Stimulated activated naive CD4-positive, alpha-beta T cell (primary cell): ENCODE data around the gene SLC8A3.

ENCODE experiments used
- DNase-seq, 6 experiments: peaks; one replicate each; lab custom pipeline; 2025; lab: John Stamatoyannopoulos, UW

Gene SLC8A3

GRCh38 chr14:70022771-70023445, 165.8 kb downstream of the SLC8A3 start:
- no peak for DNase-seq

- DNase-seq = no peak
These were observed 167.1 kb downstream of the SLC8A3 start for GRCh38 chr14:70021548-70022220.

GRCh38 chr14:70020352-70021170, 168.2 kb downstream of the SLC8A3 start:
- no peak for DNase-seq

- no peak for DNase-seq
These were observed 169.1 kb downstream of the SLC8A3 start for GRCh38 chr14:70019695-70020094.

- DNase-seq = no peak
These were observed 170.0 kb downstream of the SLC8A3 start for GRCh38 chr14:70018713-70019211.

- DNase-seq = no peak
These were observed 170.5 kb downstream of the SLC8A3 start for GRCh38 chr14:70018230-70018629.

GRCh38 chr14:70014406-70015095, 174.2 kb downstream of the SLC8A3 start:
- DNase-seq = no peak

- no peak for DNase-seq
These were observed 175.4 kb downstream of the SLC8A3 start for GRCh38 chr14:70013271-70013873.

- DNase-seq = no peak
These were observed 177.0 kb downstream of the SLC8A3 start for GRCh38 chr14:70011708-70012107.

GRCh38 chr14:70011098-70011497, 177.7 kb downstream of the SLC8A3 start:
- no peak for DNase-seq

GRCh38 chr14:70009961-70010360, 178.8 kb downstream of the SLC8A3 start:
- DNase-seq = no peak

GRCh38 chr14:70008284-70009262, 180.2 kb downstream of the SLC8A3 start:
- no peak for DNase-seq

GRCh38 chr14:70006699-70007098, 182.1 kb downstream of the SLC8A3 start:
- DNase-seq = no peak

- no peak for DNase-seq
These were observed 183.4 kb downstream of the SLC8A3 start for GRCh38 chr14:70005281-70005805.

- DNase-seq = no peak
These were observed 184.0 kb downstream of the SLC8A3 start for GRCh38 chr14:70004791-70005190.

GRCh38 chr14:70002589-70003346, 186.0 kb downstream of the SLC8A3 start:
- no peak for DNase-seq

GRCh38 chr14:70000601-70001000, 188.2 kb downstream of the SLC8A3 start:
- no peak for DNase-seq

- no peak for DNase-seq
These were observed 189.5 kb downstream of the SLC8A3 start for GRCh38 chr14:69999261-69999674.

GRCh38 chr14:69997849-69998248, 190.9 kb downstream of the SLC8A3 start:
- DNase-seq = no peak
